ENCODE data around the gene RNF144A.
A peak's percentile ranks its signal among the peaks of the same experiment; 100 is the strongest.

RNF144A gene

GRCh38 chr2:7025082-7025481 is 107.9 kb downstream of the RNF144A start:
- ATAC-seq = no peak

GRCh38 chr2:7026742-7027141 is 109.5 kb downstream of the RNF144A start:
- ATAC-seq = no peak

GRCh38 chr2:7027411-7027810 is 110.2 kb downstream of the RNF144A start:
- ATAC-seq = no peak

- no peak for ATAC-seq
Observed at GRCh38 chr2:7027956-7028655, 110.9 kb downstream of the RNF144A start.

GRCh38 chr2:7028846-7029245 is 111.6 kb downstream of the RNF144A start:
- no peak for ATAC-seq

GRCh38 chr2:7029291-7030059 is 112.3 kb downstream of the RNF144A start:
- no peak for ATAC-seq

- ATAC-seq = no peak
Observed at GRCh38 chr2:7030810-7031209, 113.6 kb downstream of the RNF144A start.

GRCh38 chr2:7031547-7032245 is 114.5 kb downstream of the RNF144A start:
- ATAC-seq = peak in 1 of 2 donors; percentile 45

GRCh38 chr2:7032371-7032770 is 115.2 kb downstream of the RNF144A start:
- ATAC-seq = no peak

- no peak for ATAC-seq
Observed at GRCh38 chr2:7033136-7033960, 116.1 kb downstream of the RNF144A start.

GRCh38 chr2:7034303-7034702 is 117.1 kb downstream of the RNF144A start:
- no peak for ATAC-seq

- no peak for ATAC-seq
Observed at GRCh38 chr2:7035884-7036283, 118.7 kb downstream of the RNF144A start.

- no peak for ATAC-seq
Observed at GRCh38 chr2:7037340-7038333, 120.4 kb downstream of the RNF144A start.

GRCh38 chr2:7040547-7040946 is 123.3 kb downstream of the RNF144A start:
- no peak for ATAC-seq

GRCh38 chr2:7041421-7041820 is 124.2 kb downstream of the RNF144A start:
- ATAC-seq = no peak

GRCh38 chr2:7043690-7044089 is 126.5 kb downstream of the RNF144A start:
- ATAC-seq = no peak

- peak in 1 of 2 donors; percentile 67 for ATAC-seq
Observed at GRCh38 chr2:7044253-7045250, 127.3 kb downstream of the RNF144A start.

- no peak for ATAC-seq
Observed at GRCh38 chr2:7045601-7046590, 128.7 kb downstream of the RNF144A start.

- ATAC-seq = no peak
Observed at GRCh38 chr2:7047661-7048060, 130.4 kb downstream of the RNF144A start.

All from activated CD4-positive, CD25-positive, alpha-beta regulatory T cell treated with anti-CD3 and anti-CD28 coated beads, Interleukin-2, amount 50 U/mL, for 24 hours (primary cell).